ENCODE measurements around the gene ACOXL.

ACOXL gene

GRCh38 chr2:110764931-110765330 lies 32.6 kb downstream of the ACOXL start:
- FAIRE-seq: no peak

DNA sequence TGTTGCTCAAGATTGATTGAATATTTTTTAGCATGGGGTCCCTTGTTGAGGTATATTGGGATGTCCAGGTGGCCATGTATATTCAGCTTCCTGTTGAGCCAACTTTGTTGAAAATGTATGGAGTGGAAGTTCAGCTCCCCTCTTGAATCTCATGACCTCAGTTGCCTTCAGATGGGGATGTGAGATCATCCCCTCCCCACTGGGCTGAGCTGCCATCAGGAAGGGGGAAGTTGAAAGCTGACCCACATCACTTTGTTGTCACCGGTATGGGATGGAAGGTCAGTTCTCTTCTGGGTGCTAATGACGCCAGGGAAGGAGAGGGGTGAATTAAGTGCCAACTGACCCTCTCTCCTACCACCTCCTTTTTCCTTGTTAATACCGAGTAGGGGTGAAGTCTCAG lies 33.9 kb downstream of the ACOXL start:
- FAIRE-seq: no peak

GRCh38 chr2:110768591-110768990 lies 36.2 kb downstream of the ACOXL start:
- FAIRE-seq: no peak

DNA sequence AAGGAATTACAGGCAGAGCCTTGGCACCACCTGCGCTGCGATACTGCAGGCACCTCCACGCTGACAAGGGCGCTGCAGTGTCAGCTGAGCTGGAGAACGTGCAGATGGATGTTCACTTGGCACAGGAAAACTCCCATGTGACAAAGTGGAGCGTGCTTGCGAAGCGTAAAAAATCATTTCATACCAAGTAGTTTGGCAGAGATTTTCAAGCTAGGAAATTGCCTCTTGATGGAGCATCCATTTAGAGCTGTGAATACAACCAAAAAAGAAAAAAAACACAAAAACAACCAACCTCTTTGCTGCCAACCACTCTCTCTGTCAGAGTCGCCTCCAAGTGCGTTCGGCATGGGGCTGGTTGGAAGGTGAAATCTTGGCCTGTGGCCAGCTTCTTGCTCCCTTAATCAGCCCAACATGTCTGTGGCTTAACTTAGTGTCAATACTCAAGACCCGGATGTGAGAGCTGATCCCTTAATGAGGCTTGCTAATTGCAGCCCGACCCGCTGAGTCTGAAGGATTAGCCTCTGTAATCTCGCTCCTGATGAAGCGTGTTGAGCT lies 38.1 kb downstream of the ACOXL start:
- no peak for FAIRE-seq

GRCh38 chr2:110770959-110771431 lies 38.6 kb downstream of the ACOXL start:
- FAIRE-seq: no peak

DNA sequence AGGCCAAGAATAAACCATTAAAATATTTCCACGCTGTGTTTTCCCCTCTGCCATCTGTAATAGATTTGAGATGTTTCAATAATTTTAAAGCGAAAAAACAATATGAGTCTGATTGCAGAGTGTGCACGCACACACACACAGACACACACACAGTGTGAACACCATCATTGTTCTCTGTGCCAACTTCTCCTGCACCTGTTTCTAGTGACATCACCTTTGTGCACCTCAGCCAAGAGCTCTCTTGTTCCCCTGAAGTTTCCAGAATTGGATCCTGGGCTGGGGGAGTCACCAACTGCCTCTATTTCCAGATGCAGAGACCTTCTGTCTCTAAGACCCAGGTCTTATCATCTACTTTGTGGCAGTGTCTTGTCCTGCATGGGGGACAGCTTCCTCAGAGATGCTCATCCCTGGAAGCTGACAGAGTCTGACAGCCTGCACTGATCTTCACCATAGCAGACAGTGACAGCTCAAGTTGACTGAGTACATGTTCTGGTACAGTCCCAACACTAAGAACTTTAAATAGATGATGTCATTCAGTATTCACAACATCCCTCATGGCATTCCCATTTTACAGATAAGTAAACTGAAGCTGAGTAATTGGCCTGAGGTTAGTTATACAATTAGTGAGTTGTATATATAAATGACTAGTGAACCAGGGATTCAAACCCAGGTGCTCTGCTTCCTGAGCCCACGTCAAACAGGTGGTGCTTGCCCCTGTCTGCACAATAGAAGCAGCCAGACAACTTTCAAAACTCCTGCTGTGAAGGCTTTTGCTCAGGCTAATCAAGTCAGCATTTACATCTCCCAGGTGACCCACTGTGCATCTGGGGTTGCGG lies 39.4 kb downstream of the ACOXL start:
- no peak for FAIRE-seq

GRCh38 chr2:110772383-110772755 lies 40.0 kb downstream of the ACOXL start:
- FAIRE-seq: no peak

DNA sequence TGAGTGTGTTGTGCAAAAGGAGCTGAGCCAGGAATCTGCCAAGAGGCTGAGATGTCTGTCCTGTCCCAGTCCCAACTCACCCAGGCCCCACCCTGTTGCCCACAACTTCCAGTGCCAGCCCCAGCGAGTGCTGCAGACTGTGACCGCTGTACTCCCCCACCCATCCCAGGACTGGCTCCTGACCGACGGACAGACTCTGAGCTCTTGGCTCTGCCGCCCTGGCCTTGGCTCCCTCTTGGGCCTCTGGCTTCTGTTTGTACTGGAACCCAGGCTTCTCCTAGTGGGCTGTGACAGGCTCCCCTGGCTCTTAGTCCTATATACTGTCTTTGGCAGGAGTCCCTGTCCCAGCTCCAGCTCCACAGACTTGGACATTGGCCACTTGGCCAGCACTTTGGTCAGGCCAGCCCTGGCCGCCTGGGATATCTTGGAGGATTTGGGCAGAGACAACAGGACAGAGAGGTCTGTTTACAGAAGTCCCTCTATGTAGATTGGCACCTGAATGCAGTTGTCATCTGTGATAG lies 41.1 kb downstream of the ACOXL start:
- FAIRE-seq: no peak

DNA sequence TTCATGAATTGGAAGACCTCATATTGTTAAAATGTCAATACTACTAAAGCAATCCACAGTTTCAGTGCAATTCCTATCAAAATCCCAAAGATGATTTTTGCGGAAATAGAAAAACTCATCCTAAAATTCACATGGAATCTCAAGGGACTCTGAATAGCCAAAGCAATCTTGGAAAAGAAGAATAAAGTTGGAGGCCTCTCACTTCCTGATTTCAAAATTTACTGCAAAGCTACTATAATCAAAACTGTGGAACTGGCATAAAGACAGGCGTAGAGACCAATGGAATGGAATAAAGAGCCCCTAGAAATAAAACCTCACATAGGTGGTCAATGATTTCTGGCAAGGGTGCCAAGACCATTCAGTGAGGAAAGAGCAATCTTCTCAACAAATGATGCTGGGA lies 42.3 kb downstream of the ACOXL start:
- no peak for FAIRE-seq

DNA sequence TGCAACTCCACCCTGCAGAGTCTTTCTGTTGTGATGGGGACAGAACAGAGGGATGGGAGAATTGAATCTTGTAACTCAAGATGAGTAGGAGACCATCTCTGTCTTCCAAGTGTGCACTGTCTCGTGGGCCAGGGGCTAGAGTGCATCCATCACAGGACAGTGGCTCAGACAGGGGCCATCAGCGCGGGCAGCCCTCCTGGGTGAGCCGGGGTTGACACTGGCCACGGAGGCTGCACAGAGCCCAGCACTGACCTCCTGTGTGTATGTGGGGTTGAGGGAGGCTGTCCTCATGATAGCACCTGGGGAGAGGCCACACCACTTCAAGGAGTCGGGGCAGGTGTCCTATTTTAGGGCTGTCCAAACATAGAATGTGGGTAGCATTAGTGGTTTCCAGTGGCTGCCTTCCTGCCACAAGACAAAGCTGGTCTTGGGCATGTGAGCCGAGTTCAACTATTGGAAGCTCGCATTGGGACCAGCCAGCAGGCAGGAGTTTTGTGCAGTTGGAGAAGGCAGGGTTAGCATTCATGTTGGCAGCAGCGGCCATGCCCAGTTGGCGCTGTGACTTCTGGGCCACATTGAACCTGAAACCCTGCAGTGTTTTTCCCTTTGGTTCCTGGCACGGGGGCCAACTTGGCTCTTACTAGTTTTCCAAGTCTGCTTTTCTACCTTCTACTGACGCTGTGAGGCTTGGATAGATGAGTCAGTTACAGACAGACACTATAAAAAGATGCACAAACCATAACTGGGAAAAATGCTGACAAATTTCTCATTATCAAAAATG lies 45.3 kb downstream of the ACOXL start:
- FAIRE-seq: no peak

GRCh38 chr2:110780461-110780860 lies 48.1 kb downstream of the ACOXL start:
- no peak for FAIRE-seq

GRCh38 chr2:110783196-110783873 lies 51.0 kb downstream of the ACOXL start:
- no peak for FAIRE-seq

GRCh38 chr2:110784047-110784631 lies 51.8 kb downstream of the ACOXL start:
- no peak for FAIRE-seq

DNA sequence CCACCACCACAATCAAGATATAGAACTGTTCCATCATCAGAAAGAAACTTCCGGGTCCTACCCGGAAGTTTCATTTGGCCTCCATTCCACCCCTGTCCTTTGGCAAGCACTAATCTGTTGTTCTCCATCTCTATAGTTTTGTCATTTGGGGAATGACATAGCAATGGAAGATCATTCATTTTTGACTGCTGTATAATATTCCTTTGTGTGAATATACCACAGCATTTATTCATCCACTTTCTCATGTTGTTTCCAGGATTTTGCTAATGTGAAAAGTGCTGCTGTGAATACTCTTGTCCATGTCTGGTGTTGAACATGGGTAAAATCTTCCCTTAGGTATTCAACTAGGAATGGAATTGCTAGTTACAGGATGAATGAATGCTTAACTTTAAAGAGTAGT lies 53.1 kb downstream of the ACOXL start:
- no peak for FAIRE-seq

DNA sequence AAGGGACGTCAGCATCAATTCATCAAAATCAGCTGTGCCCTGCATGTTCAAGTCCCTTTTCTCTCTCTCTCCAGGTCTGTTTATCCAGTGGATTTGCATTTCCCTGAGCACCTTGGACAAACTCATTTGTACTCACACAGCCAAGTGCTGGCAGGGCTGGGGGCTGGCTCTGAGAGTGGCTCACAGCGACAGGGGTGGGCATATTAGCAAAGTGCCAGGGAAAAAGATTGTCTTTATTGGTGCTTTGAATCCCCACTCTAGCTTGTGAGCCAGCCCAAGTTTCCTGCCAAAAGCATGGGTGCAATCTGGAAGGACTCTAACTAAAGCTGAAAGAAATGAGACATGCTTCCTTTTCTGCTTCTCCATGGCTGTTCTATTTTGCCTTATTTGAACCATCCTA lies 56.6 kb downstream of the ACOXL start:
- FAIRE-seq: no peak

DNA sequence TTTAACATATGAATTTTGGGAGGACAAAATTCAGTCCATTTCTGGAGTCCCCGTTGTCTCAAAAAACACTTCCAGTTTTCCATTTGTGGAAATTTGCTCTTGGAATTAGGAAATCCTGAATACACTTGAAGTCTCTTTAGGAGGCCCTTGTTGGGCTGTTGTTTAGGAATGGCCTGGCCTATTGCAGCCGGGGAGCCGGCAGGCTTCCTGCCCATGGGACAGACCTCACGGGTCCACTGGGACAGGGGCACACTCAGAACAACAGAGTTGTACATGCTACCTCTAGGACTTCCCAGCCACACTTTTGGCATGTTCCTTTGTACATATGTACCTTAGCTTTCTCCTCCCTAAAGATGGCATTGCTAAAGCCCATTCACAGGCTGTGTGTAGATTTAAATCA lies 57.3 kb downstream of the ACOXL start:
- FAIRE-seq: no peak

DNA sequence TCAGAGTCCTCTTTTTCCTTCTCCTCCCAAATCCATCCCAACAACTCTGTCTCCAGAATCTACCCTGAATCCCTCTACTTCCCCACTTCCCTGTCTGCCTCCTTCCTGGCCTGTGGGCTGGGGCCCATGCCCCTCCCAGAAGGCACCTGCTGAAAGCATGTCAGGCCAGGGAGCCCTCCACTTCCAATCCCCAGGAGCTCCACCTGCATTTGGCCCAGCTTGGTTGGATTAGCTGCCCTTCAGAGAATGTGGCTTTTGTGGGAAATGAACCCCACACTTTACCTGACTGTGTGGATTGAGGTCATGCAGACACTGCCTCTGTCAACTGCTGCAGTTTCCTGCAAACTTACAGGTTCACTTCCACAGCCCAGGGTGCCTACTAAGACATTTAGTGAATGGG lies 58.5 kb downstream of the ACOXL start:
- FAIRE-seq: no peak

DNA sequence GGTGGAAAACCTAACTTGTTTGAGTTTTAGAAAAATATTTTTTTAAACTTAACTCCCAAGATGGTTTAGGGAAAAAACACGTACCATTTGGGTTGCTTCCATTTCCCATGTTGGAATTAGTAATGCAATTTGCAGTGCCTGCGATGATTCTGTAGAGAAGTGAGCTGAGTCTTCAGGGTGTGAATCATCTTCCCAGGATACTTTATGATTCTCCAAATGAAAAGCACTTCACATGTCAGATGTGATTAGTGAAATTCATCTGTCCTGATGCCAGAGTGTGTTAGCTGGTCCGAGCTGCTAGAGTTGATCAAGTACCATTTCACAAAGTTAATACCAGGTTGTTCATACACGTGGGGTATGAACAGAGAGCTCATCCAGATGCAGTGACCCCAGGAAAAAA lies 59.1 kb downstream of the ACOXL start:
- FAIRE-seq: no peak

DNA sequence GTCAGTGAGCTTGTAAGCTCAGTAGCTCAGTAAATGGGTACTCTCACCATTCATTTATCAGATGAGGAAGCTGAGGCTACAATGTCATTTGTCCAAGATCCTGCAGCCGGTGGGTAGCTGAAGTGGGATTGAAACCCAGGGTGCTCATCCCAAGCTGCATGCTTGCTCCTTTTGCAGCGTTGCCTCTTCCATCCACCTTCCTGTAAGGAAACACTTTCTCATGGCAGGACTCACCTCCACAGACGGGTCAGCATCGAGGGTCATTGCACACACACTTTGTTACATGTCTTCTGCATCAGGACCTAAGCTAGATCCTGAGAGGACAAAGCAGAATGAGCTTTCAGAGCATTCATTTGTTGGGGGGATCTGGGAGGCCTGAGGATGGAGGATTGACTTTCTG lies 60.7 kb downstream of the ACOXL start:
- no peak for FAIRE-seq

DNA sequence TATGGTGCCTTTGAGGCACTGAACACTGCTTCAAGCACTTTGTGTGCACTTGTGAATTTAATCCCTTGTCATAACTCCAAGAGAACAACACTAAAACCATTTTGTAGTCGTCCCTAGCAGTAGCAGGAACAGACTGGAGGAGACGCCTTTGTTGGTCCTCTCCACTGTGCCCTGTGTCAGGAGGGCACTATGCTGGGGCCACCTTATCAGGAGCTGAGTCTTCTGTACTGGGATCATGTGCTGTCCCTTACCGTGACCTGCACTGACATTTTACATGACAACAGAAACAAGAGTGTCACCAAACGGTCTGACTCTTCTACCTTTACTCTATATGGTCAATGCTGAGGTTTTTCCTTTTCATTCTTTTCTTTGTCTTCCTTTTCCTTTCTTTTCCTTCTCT lies 62.0 kb downstream of the ACOXL start:
- FAIRE-seq: no peak

DNA sequence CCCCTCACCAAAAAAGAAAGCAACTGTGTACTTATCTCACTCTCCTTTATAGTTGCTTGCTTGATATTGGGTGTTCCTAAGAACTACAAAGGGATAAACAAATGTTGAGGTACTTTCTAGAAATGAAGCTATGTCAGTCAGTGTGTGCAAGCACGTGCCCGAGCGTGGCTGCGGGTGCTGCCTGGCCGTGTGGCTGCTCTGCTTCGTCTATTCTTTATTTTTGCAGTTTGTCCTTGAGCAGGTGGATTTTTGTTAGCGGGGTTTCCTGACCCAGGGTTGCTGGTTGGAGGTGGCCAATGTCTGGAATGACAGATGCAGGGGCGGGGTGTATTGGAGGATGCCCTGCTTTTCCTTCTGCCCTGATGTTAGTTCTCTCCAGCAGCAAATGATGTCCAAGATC lies 62.6 kb downstream of the ACOXL start:
- FAIRE-seq: no peak

GRCh38 chr2:110796716-110797301 lies 64.4 kb downstream of the ACOXL start:
- FAIRE-seq: no peak

All from TTC549 (cell line).